ENCODE data around the gene CEP112.

Gene CEP112

DNA sequence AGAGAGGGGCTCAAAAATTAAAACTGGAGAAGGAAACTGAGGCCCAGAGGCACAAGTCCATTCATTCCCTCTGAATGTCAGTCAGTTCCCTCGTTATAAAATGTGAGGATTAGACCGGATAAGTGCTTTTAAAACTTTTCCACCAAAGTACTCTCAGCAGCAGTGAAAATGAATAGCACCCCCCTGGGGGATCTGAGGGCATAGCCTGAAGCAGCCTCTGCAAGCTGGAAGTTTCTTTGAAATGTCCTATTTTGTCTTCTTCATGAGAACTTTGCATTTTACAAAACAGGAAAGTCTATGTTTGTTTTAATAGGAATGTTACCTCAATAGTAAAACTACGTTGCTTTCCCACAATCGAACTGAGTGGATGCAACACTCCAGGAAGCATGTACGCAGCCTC, 273.0 kb downstream of the CEP112 start:
- DNase-seq: no peak

DNA sequence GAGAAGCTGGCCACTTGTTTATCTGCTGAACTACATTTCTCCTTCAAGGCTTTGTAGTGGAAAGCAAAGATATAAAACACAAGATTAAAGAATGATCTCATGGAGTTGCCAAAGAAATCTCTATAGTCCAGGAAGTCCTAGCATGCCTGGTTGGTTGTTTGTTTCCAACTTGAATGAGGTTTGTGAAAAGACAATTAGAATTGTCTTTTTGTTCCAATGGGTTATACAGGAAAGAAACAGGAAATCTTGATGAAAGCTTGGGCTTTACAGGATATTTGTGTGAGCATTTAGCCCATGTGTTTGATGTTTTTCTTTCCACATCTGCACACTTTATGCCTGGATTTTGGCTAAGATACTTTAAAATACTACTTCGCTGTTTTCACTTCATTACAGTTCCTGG, 273.4 kb downstream of the CEP112 start:
- no peak for DNase-seq

DNA sequence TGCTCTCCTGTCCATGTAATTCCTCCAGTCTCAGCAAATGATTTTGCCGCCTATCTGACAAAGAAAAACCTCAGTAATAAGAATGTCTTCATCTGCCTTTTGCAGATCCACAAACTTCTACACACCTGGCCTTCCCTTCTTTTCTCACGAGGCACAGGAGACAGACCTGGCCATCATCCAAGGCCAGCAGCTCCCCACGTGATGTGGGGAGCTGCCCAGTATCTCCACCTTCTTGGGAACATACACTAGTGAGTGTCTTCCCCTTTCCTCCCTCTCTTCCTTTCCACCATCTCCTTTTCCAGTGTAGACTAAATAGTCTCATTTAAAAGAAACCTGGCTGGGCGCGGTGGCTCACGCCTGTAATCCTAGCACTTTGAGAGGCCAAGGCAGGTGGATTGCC, 274.4 kb downstream of the CEP112 start:
- DNase-seq: no peak

DNA sequence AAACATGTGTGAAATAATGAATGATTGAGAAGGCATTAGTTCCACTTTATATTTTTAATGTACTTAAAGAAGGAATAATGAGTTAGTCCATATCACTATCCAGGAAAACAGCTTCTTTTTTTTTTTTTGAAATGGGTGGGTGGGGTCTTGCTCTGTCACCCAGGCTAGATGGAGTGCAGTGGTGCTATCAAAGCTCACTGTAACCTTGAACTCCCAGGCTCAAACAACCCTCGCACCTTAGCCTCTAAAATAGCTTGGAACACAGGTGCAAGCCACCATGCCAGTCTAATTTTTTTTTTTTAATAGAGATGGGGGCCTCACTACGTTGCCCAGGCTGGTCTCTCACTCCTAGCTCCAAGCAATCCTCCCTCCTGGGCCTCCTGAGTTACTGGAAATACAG, 275.5 kb downstream of the CEP112 start:
- no peak for DNase-seq

DNA sequence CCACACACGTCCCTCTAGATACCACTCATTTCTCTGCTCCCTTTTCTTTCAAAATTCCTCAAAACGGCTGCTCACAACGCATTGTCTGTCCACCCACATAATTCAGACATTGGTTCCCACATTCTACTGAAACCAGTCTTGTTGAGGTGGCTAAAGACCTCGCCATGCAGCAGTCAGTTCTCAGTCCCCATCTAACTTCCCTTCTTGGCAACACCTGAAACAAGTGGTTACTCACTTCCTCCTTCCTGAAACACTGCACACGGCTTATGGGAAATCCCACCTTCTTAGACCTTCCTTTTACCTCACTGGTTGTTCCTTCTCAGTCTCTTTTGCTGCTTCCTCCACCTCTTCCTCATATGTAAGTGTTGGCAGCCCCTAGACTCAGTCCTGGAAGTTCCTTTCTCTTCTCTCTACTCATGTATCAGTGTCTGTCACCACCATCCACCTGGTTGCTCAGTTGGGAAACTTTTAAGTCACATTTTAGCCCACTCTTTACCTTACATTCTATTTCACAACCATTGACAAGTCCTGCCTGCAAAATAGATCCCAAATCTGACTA, 277.1 kb downstream of the CEP112 start:
- DNase-seq: no peak

DNA sequence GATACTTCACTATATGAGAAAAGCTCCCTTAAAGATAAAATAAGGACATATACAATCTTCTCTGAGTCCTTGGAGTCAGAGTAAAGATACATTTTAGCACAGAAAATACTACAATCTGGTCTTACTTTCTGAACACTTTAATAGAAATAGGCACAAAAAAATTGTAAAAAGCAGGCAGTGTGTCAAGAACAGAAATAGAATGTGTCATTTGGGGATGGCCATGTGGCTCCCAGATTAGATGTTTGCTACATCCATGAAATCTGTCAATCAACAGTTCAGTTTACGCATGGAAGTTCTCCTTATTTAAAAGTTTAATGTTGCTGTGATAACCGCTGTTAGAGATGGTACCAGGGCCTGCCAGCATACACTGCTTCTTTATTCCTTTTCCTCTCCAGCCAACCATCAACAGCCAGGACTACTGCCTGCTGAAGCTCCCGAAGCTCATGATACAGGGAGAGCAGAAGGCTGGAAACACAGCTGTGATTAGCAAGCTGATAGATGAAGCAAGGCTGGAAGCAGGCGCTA, 278.5 kb downstream of the CEP112 start:
- no peak for DNase-seq

DNA sequence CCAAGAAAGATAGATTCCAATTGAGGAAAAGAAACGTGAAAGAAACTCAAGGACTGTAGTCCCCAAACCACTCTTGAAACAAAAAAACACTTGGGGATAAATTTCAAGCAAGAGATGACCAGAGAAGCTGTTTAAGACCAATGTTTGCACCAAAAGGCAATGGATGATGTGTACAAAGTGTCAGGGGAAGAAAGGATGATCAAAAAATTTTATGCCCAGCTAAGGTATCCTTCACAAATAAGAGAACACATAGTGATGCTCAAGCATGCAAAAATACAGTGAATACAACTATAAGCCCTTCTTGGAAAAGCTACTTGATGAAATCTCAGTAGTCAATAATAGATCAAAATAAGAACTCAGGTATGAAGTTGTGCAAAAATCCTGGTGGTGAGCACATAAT, 281.1 kb downstream of the CEP112 start:
- no peak for DNase-seq

DNA sequence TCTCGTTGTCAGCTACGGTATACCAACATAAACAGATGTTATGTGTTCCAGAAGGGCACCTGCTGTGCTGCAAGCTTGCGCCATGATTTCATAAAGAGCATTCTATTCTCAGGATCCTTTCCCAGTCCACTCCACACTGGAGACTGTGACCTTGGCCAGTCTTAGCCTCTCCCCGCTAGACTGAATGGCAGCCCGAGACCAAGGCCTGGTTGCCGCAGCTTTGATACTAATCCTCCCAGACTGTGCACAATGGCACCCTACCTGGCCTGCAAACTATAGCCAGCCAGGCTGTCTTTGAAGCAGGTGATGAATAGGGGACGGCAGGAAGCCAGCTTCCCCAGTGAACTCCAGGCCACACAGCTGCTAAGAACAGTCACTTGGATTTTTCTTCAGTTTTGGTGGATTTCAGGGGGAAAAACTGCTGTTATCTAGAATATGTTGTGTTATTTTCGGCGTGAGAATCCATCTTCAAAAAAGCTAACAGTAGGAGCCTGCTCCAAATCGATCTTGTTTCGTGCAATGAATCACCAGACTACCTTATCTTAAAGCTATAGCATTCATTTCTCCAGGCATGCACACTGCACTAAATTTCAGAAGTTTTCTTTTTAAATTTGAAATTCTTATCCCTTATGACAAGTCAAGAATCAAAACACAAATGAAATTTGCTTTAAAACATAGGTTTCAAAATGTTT, 289.0 kb downstream of the CEP112 start:
- no peak for DNase-seq

DNA sequence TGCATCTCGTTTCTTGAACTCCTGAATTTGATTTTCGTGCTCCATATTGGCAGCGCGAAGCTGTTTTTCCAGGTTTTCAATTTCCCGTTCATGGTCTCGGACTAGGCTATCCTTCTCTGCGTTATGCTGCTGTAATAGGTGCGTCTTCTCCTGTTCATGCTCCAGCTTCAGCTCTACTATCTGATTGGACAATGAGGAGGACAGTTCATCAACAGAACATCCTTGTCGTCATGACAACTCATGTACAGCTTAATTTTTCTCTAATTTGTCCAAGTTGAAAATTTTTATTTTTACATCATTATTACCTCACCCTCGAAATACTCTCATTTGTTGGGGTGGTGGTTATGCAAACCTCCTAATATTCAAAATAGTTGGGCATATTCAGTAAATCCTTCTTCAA, 289.8 kb downstream of the CEP112 start:
- DNase-seq: no peak

DNA sequence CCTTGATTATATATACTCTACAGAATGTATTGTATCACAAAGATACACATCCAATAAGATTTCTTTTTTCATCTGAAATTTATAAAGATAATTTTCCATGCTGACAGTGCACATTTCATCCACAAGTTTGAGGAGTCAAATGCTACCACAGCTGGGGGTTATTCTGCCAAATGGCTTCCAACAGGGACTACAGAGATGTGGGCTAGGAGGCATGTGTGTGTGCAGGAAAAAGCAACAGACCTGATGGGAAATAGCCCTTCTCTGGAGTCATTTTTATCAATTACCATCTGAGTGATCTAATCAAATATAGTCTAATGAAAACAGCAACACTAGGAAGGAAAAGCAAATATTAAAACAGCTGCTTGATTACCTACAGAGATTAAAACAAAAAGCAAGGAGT, 290.5 kb downstream of the CEP112 start:
- DNase-seq: no peak

DNA sequence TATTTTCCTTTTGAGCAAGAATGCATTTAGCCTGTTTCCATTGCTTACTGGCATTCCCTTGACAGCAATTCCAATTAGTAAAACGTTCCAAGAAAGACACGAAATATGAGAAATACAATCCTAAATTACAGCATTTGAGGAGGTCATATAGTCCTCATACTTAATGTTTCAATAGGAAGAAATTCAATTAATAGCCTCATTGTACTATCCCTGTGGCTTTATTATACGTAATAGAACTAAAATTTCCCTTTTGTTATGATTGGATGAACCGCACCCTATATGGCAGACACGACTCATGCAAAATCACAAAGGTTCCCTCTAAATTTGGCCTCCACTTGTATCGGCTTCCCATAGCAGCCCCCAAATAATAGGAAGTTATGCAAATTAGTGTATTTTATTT, 291.7 kb downstream of the CEP112 start:
- no peak for DNase-seq

DNA sequence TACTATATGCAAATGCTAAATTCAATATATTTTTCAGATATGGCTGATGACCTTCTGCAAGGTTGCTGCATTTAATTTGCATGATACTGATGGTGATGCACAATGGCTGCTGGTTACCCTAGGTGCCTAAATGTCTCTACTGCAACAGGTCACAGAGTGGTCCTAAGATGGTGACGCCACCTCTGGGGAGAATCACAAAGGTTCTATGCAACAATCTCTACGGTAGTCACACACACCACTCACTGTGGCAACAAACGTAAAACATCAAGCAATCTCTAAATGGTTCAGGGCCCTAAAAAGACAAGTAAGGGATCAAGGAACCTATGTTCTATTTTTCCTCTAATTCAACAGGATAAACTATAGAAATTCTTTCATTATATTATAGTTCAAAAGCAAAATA, 293.3 kb downstream of the CEP112 start:
- DNase-seq: no peak

DNA sequence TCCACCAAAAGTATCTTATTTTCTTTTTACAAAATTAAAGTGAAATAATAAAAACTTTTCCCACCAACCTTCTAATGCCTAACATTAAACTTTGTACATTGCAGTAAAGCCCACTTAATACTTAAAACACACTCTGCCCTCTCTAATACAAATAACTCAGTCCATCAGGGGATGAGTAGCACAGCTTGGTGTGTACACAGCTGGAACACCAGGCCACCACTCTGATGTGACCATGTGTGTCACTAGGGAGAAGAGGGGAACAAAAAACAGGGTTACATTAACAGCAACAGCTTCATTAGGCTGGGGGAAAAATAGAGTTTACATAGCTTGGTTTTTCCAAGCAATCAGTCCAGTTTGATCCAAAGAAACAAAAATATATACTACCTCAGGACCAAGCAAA, 295.0 kb downstream of the CEP112 start:
- DNase-seq: no peak

DNA sequence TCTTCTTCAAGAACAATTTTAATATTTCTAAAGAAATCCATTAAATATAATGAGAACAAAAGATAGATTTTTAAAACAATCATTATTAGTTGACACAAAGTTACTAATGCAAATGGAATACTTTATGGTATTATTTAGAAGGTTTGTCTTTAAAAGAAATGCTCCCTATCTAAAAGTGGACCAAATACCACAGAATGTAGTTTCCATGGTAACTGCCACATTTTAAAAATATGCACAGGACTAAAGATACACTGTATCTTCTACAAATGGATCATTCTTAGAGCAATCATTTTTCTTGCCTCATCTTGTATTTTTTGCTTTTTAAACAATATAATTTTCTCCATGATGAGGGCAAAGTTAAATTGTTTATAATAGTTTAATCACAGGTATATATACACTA, 296.0 kb downstream of the CEP112 start:
- no peak for DNase-seq

DNA sequence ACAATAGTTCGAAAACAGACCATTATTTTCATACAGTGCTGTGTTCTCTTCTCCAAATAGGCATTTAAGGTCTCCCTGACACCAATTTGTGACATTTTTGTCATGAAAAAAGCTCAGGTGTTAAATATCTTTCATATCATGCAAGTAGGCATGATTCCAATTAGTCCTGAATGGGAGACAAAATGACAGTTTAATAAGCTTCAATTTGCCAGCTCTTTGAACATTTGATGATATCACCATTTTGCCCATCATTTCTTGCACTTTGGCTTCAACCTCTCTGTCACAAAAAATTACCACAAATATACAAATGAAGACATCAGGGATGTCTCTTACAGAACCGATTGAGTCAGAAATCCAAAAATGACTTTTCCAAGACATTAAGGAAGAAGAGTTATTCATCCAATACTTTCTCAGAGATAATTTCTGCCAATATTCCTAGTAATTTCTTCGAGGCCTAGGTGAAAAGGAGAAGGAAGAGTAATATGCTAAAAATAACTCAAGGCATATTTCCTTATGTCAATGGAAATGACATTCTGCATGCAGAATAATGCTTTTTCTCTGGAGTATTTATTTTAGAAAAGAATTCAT, 298.1 kb downstream of the CEP112 start:
- DNase-seq: no peak

DNA sequence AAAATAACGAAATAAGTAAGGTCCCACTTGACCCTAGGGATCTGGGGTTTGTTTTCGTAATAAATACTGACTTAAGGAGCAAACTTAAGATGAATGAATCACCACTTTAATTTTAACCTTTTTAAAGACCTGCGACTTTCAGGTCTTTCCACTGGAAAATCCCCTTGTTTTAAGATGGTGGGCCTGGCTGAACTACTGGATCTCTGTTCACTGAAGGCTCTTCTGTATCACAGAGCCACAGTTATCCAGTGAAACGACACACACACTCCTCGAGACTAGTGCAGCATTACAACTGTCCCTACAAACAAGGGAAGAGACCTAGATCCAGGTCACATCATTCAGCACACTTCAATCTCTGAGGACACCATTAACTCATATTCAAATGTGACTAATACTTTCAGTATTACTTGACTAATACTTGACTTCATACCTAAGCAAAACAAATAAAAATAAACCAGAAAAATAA, 299.0 kb downstream of the CEP112 start:
- no peak for DNase-seq

DNA sequence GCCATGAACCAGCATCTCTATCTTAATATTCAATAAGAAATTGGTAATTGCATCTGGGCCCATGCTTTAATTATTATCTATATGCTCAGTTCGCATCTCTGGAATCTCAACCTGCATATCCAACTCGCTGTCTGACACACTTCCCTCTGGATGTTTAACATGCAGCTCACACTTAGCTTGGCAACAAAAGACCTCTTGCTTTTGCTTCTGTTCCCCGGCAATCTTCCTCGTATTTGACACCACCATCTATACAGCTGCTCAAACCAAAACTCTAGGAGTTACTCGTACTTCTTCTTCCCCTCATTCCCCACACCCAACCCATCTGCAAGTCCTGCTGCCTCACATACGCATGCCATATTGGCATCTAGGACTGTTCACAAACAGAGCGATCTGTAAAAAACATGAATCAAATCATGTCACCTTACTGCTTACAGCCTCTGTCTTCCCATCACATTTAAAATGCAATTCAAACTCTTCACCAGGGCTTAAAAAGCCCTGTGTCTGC, 300.6 kb downstream of the CEP112 start:
- no peak for DNase-seq

DNA sequence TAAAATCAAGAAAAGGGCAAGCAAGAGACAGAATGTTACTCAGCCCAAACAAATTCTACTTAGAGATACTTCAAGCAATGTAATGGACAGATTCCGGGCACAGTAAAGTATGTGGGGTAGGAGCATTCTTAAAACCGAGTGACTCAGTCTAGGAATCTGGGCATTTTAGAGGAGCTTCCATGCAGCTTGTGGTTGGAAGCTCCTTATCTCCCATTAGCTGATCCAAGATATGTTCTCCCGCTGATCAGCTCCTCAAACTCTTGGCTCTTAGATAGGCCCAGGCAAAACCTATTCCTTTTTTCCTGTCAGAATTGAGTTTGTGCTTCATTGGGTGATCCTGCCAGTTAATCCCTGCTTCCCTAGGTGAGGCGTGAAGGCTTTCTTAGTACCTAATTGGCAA, 303.3 kb downstream of the CEP112 start:
- DNase-seq: no peak

DNA sequence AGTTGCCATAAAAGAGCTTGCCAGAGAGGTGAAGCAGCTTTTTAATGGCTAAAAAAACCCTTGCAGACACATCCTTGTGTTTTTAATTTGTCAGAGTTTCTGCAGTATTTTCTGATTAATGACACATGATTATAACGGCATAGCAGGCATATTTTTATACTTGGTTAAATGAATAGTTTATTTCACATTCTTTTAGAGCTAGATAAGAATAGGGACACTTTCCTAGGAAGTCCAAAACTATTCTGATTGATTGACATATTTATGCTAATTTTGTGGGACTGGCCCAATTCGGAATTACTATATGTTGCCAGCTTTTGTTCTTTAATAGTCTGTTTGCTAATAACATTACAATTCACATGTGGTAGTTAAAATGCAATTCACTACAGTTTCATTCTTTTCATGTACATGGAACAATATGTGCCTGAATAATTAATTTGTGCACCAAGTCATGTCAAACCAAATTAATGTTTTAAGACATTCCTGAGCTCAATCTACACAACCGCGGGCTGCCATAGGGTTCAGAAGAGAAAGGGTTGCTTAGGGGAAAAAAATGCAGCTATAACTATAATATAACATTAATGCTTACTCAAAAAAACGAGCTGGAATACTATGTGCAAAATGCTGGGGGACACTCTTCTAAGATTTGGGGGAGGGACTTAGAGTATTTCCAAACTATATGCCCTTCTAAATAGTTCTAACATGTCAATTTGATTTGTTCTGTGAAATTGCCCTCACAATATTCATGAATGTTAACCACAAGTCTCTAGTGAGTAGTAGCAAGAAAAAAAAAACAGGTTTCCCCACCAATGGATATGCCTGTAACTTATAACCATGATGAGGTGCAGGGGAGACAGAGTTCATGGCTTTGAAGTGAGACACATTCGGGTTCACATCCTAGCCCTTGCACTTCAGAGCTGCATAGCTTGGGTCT, 305.4 kb downstream of the CEP112 start:
- DNase-seq: no peak

DNA sequence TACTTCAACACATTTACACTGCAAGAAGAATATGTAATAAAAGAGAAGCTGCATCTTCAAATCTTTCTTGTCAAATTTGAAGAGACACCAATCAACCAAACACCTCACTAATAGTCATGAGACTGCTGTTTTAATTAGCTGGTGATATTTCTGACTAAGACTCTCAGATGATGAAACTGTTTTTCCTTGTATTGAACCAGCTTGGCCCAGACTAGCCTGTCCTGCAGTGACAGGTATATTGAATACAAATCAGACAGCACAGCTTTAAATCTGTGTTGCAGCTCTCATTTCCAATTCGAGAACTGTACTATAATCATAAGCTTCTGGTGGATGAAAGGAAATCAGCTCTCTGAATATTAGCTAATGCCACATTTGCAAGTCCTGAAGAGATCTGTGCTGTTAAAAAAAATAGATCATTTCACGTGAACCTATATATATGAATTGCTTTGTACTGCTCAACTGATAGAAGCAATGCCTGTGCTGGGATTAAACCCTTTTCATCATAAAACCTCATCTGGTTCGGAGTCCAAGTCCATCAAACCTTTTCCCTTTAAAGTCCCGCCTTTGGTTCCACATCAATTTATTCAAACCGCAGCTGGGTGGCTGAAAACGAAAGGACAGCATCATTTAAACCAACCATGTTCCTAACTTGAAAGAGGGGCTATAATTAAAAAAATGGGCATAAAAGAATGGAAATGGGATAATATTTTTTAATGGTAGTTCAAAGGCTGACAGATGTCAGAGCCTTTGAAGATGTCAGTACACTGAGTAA, 306.2 kb downstream of the CEP112 start:
- no peak for DNase-seq

DNA sequence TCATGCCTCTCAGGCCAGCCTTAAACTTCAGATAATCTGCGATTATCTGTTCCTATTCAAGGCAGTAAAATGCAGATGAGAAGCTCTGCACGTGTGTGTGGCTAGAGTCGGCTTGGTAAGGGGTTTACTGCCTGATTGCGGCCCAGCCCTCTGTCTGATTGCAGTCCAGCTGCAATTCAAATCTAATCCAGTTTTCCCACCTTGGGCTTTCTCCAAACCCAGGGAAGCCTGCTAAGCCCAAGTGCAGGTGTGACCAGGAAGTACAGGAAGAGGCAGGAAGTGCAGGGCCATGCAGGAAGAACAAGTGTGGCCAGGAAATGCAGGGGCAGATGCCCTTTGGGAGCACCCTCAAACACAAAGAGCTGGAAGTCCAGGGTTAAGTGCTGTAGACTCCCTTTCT, 314.9 kb downstream of the CEP112 start:
- no peak for DNase-seq

DNA sequence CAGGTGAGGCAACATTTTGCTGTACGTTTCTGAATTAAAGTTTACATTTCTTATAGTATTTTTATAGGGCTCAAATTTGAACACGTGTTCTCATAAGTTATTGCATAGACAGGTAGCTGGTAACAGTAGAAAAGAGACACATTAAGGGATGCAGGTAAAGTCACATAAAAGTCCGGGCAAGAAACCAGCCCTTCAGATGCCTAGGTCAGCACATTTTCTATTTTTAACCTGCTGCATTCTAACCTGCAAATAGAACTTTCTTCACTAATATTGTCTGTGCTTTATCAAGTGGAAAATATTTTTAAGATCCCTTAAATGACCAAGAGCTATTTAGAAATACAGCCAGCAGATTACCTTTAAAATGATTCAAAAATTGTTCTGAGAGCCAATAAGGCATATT, 323.1 kb downstream of the CEP112 start:
- DNase-seq: no peak

Measured in hematopoietic multipotent progenitor cell treated with erythropoietin and hydrocortisone succinate and interleukin-3 and kit ligand, for 8 days (in vitro differentiated cells).